Coronary artery (tissue), 2 donors: ENCODE data around the gene MAN2A2.

Source experiments
- DNase-seq: peaks from one replicate; pipeline ENCODE4 v3.0.0-alpha.2; 2017; ENCODE audit warnings: low spot score
- H3K27ac ChIP-seq, 2 donors: fragments of 200-600 bp; sonication (generic); one replicate each; pipeline ENCODE4 v1.5.1; 2016 to 2019
- H3K4me3 ChIP-seq: fragments of 200-600 bp; sonication (generic); 2 replicates; pipeline ENCODE4 v1.5.1; 2016; ENCODE audit warnings: mild to moderate bottlenecking, moderate library complexity
- TF ChIP-seq, protein P1 (sequence below): fragments of 200-600 bp; sonication (generic); IDR thresholded peaks from one replicate; pipeline ENCODE4 v1.5.1; 2019; ENCODE audit warnings: antibody characterized with exemption

The MAN2A2 gene

DNA sequence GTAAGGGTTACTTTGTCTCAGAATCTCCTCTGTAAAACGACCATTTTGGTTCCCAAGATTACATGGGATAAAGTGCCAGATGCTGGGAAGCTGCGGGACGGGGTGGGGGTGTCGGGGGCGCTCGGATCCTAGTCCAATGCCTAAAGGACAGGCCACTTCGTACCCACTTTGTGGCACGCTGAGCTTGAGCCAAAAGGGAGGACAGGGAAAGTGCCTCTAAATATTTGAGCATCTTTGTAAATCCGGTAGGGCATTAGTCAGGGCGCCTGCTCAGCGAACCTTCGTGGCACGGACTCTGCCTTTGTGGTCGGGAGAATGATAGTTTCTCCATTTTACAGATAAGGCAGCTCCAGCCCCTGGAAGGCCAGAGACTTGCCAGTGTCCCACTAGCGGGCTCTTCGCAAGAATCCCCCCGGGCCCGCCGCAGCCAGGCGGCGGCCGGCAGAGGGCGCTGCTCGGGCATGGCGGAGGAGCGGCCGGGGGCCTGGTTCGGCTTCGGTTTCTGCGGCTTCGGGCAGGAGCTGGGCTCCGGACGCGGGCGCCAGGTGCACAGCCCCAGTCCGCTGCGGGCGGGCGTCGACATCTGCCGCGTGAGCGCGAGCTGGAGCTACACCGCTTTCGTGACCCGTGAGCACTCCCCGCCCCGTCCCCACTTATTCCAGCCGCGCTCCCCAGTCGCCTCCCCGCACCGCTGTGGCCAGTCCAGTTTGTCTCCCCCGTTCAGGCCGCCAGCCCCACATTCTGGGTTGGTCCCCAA lies 53.4 kb downstream of the MAN2A2 start:
- Histone ChIP-seq H3K27ac (peak overlapping the region; percentile 67 to 80), H3K4me3 (peak overlapping the region; percentile 79)
- no peak for DNase-seq
- TF ChIP-seq, protein P1, sequence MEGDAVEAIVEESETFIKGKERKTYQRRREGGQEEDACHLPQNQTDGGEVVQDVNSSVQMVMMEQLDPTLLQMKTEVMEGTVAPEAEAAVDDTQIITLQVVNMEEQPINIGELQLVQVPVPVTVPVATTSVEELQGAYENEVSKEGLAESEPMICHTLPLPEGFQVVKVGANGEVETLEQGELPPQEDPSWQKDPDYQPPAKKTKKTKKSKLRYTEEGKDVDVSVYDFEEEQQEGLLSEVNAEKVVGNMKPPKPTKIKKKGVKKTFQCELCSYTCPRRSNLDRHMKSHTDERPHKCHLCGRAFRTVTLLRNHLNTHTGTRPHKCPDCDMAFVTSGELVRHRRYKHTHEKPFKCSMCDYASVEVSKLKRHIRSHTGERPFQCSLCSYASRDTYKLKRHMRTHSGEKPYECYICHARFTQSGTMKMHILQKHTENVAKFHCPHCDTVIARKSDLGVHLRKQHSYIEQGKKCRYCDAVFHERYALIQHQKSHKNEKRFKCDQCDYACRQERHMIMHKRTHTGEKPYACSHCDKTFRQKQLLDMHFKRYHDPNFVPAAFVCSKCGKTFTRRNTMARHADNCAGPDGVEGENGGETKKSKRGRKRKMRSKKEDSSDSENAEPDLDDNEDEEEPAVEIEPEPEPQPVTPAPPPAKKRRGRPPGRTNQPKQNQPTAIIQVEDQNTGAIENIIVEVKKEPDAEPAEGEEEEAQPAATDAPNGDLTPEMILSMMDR: peak; percentile 97

DNA sequence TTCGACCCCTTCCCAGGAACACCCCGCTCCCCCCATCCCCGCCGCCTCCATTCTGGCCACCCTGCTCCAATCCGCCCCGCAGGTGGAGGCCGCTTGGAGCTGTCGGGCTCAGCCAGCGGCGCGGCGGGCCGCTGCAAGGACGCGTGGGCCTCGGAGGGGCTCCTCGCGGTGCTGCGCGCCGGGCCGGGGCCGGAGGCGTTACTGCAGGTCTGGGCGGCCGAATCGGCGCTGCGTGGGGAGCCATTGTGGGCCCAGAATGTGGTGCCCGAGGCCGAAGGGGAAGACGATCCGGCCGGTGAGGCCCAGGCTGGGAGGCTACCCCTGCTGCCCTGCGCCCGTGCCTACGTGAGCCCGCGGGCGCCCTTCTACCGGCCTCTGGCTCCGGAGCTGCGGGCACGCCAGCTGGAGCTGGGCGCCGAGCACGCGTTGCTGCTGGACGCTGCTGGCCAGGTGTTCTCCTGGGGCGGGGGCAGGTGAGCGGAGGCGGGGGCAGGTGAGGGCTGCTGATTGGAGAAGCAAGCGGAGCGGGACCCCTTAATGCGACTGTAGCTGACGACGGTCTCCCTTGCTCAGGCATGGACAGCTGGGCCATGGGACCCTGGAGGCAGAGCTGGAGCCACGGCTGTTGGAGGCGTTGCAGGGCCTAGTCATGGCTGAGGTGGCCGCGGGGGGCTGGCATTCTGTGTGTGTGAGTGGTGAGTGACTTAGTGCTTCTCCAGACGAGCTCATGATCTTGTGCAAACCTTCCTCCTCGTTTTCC lies 54.1 kb downstream of the MAN2A2 start:
- Histone ChIP-seq H3K4me3 (peak overlapping the region; percentile 79), H3K27ac (peak overlapping the region; percentile 67 to 80)
- TF ChIP-seq, protein P1: no peak
- no peak for DNase-seq

DNA sequence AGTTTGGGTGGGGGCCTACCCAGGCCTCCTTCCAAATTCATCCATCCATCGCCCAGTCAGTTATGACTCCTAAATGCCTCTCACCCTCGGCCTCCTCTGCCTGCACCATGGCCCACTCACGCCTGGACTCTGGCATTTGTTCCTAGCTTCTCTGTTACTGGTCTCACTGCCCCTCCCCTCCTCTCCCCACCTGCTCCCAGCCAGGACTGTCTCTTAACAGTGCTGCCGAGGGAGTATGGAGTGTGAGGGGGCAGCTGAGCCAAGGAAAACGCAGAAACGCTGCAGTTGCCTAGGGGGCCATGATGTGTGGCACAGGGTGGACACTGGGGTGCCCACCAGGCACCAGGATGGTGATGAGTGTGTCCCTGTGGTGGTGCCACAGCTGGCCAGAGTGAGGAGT lies 54.7 kb downstream of the MAN2A2 start:
- no peak for DNase-seq
- Histone ChIP-seq H3K4me3 (peak overlapping the region; percentile 79), H3K27ac (peak overlapping the region; percentile 67 to 80)
- TF ChIP-seq, protein P1: no peak

DNA sequence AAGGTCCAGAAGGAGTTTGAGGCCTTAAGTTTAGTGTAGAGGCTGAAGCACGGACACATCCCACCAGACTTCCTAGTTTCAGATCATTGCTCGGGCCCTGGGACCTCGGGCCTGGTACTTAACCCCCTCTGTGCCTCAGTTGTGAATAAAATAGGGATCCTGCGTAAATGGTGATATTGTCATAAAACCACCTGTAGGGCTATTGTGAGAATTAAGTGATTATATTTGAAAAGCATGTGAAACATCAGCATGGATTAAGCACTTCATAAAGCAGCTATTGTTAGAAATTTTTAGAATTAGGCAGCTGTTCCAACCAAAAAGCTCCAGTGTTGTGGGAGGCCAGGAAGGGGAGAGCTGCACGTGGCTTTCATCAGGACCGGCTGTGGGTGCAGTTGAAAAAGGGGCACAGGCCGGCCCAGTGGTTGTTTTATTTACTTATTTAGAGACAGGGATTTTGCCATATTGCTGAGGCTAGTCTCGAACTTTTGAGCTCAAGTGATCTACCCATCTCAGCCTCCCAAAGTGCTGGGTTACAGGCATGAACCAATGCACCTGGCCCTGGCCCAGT lies 56.0 kb downstream of the MAN2A2 start:
- TF ChIP-seq, protein P1: no peak
- no peak for DNase-seq
- Histone ChIP-seq H3K27ac (peak overlapping the region; percentile 84 to 87), H3K4me3 (no peak overlapping the region)

DNA sequence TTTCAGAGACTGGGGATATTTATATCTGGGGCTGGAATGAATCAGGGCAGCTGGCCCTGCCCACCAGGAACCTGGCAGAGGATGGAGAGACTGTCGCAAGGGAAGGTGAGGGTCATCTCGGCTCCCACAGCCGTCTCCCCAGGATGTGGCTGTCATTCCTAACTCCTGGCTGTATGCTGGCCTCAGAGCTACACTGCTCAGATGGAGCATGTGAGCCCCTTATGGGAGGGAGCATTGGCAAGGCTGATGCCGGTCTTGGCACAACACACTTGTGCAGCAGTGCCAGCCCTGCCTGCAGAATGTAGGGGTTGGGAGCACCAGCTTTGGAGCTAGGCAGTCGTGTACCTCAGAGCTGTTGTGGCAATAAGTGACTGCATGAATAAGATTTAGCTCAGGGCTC lies 56.8 kb downstream of the MAN2A2 start:
- peak; percentile 93 for DNase-seq
- Histone ChIP-seq H3K4me3 (no peak overlapping the region), H3K27ac (peak overlapping the region; percentile 84 to 87)
- TF ChIP-seq, protein P1: no peak

DNA sequence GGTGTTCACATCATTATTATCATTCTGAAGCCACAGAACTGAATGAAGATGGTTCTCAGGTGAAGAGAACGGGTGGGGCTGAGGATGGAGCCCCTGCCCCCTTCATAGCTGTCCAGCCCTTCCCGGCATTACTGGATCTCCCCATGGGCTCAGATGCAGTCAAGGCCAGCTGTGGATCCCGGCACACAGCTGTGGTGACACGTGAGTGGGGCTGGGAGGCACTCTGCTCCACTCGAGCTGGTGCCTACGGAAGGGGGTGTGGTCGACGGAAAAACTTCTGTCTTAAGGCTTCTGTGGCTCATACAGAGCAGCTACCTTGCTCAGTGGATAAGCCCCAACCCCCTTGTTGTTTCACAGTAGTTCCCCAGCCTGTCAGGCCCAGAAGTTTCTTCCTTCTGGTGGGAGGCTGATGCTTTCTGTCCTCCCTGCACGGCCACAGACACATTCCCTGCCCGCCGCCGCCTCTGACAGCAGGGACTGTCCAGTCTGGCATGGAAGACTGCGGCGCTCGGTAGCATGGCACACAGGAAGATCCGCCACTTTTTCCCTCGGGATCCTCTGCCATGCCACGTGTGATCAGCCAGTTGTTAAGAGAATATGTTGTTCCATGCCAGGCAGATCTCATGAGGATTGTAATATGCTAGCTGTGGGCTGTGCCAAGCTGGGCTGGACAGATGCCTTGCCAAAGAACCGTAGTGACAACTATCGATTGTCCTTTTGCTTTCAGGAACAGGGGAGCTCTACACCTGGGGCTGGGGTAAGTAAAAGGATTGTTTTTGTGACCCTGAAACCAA lies 57.4 kb downstream of the MAN2A2 start:
- Histone ChIP-seq H3K4me3 (peak overlapping the region; percentile 36), H3K27ac (peak overlapping the region; percentile 84 to 87)
- TF ChIP-seq, protein P1: no peak
- DNase-seq: no peak
